ENCODE results near the gene SEPTIN8. TPM values are rescaled to one million over a fixed set of nuclear protein-coding genes. Genes with fewer than 3 reads are reported as not detected.

Gene SEPTIN8
- total RNA-seq, 1 experiment from 2014 or later: 38.2 TPM

- H2BK12ac ChIP-seq (ENCODE audit: insufficient read length, low read depth, low read length): no peak overlapping the region
- H3K4ac ChIP-seq (ENCODE audit: low read depth, low read length): no peak overlapping the region
- no peak overlapping the region for H3K27ac ChIP-seq (ENCODE audit: insufficient read length, low read depth, low read length)
- Mint-ChIP-seq H3K27ac (no peak overlapping the region), H3K4me1 (peaks cover 4 to 14% of the 10 kb centered on the region in 2 experiments), H3K9me3 (peaks cover 0 to 4% of the 10 kb centered on the region in 2 experiments; a peak in 3 of 5 replicates), H3K27me3 (ENCODE audit: low read depth) (peaks cover 86% of the 10 kb centered on the region), H3K36me3 (ENCODE audit: insufficient read depth in 1 of 3, low read depth in 3 of 3) (peaks cover 0 to 4% (median 0%) of the 10 kb centered on the region in 3 experiments; a peak in 3 of 7 replicates), H3K4me3 (peak overlapping the region in 1 of 2 experiments; percentile 30; a peak in 2 of 5 replicates)
- no peak overlapping the region for H2BK5ac ChIP-seq (ENCODE audit: insufficient read length, low read length)
- peak overlapping the region; percentile 15 for H3K4me2 ChIP-seq (ENCODE audit: insufficient read depth, insufficient read length, low read length)
- H3T11ph ChIP-seq (ENCODE audit: low read length): no peak overlapping the region
- no peak overlapping the region for H2AK5ac ChIP-seq (ENCODE audit: insufficient read length, low read length)
- no peak overlapping the region for H3K56ac ChIP-seq (ENCODE audit: insufficient read length, low read depth, low read length)
- H2AFZ ChIP-seq (ENCODE audit: low read length): no peak overlapping the region
- H3K27me3 ChIP-seq (ENCODE audit: insufficient read depth, low read length): peaks cover 32% of the 10 kb centered on the region
- no peak overlapping the region for H2BK15ac ChIP-seq (ENCODE audit: low read depth, low read length)
- no peak overlapping the region for H3K9ac ChIP-seq (ENCODE audit: extremely low read depth, insufficient read length, low read length)
- no CpG with 5 or more reads among the region's 110 CpGs for WGBS (ENCODE audit: extremely low coverage, insufficient read length, low lambda C conversion rate)
- H3K23ac ChIP-seq (ENCODE audit: insufficient read length, low read depth, low read length): no peak overlapping the region
- H3K23me2 ChIP-seq (ENCODE audit: insufficient read length, low read depth, low read length, poor library complexity, severe bottlenecking): no peaks in the 10 kb centered on the region
- H3K14ac ChIP-seq (ENCODE audit: insufficient read depth, low read length): no peak overlapping the region
- no peak overlapping the region for H3K18ac ChIP-seq (ENCODE audit: insufficient read length, low read depth, low read length)
- no peak overlapping the region for H4K8ac ChIP-seq (replicated peaks; ENCODE audit: insufficient read length, low read depth, low read length)
- H3K9me3 ChIP-seq (ENCODE audit: control insufficient read depth, low read depth, low read length): no peaks in the 10 kb centered on the region
- no peaks in the 10 kb centered on the region for H4K20me1 ChIP-seq (ENCODE audit: control insufficient read depth, insufficient read depth, insufficient read length)
- H4K91ac ChIP-seq (ENCODE audit: insufficient read length, low read depth, low read length): no peak overlapping the region
- no peaks in the 10 kb centered on the region for H3K4me1 ChIP-seq (ENCODE audit: insufficient read depth, low read length)
- TF ChIP-seq CTCF (conservative IDR thresholded peaks at IDR 0.05): no peak
- no peak overlapping the region for H4K5ac ChIP-seq (ENCODE audit: insufficient read length, low read depth, low read length)
- DNase-seq: peak; percentile 67
- no peak overlapping the region for H2BK20ac ChIP-seq (ENCODE audit: low read depth, low read length, poor library complexity, severe bottlenecking)
- H3K79me1 ChIP-seq (ENCODE audit: insufficient read depth, low read depth, low read length, poor library complexity, severe bottlenecking): no peaks in the 10 kb centered on the region
- no peak overlapping the region for H2BK120ac ChIP-seq (ENCODE audit: low read depth, low read length, poor library complexity, severe bottlenecking)
- no peaks in the 10 kb centered on the region for H3K79me2 ChIP-seq (ENCODE audit: insufficient read depth, low read length)
Measured at GRCh38 chr5:132813599-132814502, 36.8 kb upstream of the SEPTIN8 start.

Data from H9 (cell line).